Measurements from ENCODE around the gene SPRING1.
A peak's percentile ranks its signal among the peaks of the same experiment; 100 is the strongest.

SPRING1 gene

DNA sequence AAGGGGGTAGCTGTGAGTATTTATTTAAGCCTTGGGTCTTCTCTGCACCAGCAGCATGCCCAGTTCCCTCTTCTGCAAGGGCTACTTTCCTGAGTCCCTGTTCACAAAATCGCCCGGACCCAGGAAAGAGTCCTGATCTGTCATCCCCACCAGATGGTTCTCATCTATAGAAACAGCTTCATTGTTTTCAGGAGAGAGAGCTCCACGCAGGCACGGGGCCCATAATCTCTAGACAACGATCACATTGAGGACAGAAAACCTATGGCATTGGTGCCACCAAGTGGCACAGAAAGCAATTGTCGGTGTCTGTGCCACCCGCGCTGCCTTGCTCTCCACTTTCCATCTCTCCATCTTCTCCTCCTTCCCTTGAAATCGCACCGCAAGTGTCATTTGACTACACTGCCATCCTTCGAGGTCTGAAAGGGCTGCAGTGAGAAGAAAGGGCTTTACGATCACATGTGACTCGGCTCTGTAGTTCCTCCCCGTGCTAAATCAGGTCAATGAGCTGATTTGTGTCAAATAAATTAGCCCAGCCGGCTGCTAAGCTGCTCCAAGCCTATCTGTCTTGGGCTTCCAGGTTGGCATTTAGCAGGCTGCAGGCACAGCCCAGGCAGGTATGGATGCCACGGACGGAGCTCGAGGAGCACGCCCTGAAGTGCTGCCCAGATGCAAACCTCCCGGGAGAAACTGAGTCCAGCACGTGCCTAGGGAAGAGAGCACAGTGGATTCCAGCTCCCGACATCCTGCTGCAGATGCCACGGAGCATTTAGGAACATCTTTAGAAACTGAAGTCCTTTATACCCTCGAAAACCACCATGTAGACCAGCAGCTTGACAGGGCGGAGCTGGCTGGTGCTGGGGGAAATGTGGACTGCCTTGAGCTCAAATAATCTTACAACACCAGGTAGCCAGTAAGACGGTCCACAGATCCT is 28.8 kb downstream of the SPRING1 start:
- DNase-seq: peak; percentile 79

DNA sequence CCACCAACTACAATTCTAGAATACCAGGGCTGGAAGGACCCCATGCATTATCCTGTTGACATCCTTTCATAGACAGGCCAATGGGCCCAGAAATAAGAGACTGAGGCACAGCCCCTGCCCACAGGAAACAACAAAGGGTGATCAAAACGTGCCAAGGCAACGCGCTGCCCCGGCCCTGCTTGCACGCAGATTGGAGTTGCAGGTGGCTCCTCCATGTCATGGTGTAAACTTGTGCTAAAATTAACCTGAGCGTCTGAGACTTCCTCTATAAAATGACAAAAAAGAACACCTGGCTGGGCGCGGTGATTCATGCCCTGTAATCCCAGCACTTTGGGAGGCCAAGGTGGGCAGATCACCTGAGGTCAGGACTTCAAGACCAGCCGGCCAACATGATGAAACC is 30.1 kb downstream of the SPRING1 start:
- no peak for DNase-seq

DNA sequence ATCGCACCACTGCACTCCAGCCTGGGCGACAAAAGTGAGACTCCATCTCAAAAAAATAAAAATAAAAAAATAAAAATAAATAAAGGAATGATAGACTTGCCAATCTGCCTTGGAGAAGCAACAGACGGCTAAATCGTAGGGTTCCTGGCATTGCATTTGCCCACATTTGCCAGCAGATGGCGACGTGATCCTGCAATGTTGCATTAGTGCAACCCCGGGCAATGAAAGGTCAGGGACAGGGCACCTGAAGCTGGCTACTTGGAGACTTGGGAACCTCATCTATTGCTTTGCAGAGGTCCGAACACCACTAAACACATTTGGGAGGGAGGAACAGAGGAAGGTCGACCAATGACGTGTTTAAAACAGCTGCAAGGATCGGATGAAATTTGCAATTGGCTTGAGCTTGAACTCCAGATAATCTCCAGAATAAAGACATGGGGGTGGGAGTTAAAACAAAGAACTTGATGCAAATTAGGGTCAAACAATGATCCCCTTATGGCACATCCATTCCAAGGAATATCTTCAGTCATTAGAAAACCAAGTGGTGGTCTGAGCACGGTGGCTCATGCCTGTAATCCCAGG is 34.6 kb downstream of the SPRING1 start:
- peak; percentile 75 for DNase-seq

DNA sequence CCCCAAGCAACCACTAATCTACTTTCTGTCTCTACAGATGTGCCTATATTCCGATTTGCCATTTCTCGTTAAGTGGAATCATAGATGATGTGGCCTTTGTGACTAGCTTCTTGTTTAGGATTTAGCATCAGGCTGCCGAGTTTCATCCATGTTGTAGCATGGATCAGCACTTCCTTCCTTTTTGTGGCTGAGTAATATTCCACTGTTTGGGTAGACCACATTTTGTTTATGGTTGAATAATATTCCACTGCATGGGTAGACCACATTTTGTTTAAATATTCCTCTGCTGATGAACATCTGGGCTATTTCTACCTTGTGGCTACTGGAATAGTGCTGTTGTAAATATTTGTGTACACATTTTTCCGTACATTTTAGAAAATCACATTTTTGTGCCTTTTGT is 36.4 kb downstream of the SPRING1 start:
- no peak for DNase-seq

DNA sequence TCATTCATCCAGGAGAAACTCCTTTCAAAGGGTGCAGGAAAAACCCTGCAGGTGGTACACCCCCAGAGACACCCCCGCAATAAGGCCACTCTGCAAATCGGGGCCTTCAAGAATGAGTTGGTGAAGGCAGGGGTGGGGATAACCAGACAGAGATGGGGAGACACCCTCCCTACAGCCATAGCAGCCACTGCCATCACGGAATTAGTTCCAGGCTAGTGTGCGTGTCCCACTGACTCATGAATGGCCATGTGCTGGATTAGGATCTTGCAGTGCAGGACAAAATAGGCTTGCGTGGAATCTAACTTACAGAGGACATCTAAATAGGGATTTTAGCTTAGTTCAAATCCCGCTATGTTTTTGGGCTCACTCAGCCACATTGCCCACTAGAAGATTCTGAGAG is 37.8 kb downstream of the SPRING1 start:
- no peak for DNase-seq

DNA sequence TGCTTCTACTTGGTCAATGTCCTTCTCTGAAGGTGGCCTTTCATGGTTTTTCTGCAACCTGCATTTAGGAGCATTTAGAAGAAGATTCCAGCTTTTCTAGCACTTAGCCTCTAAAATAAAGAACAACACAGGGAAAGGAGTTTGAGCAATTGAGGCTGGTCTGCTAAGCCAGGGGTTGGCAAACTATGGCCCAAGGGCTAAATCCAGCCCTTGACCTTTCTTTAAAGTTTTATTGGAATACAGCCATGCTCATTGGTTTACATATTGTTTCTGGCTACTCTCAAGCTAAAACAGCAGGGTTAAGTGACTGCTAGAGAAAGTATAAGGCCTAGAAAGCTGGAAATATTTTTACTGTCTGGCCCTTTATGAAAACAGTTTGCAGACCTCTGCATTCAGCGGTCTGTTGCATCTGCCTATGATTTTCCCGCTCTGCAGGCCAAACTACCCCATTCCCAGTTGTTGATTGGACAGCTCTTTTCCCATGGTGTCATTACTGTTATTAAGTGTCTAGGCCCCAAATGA is 39.3 kb downstream of the SPRING1 start:
- DNase-seq: no peak

DNA sequence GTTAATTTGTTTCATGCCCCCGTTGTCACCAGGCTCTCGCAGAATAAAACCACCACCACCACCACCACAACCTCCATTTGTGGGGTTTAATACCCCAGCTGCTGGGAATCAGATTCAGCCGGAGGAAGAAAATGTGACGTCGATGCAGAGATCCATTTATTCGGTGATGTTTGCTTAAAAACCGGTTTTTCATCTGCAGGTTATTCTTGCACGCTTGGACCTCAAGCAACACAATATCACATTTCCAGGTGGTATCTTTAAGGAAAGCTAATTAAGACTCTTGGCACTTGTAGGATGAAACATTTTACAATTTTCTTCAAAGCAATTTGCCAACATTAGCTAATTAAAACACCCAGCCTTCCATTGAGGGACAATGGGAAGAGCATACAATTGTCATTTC is 39.8 kb downstream of the SPRING1 start:
- no peak for DNase-seq

DNA sequence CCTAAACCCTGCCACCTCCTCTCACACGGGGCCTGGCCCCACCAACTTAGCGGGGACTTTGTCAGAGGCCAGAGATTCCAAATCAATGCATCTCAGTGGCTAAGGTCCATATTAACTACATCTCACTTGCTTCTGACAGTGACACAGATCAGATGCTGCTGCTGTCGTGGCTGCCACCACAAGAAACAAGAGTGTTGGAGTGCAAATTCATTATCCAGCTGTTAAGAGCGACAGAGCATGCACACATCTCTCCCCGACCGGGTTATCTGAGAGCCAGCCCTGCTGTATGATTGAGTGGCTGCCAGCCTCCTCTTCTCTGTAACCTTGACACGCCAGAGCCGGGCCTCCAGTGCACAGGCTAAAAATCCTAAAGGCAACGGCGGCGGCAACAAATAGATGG is 40.2 kb downstream of the SPRING1 start:
- no peak for DNase-seq

DNA sequence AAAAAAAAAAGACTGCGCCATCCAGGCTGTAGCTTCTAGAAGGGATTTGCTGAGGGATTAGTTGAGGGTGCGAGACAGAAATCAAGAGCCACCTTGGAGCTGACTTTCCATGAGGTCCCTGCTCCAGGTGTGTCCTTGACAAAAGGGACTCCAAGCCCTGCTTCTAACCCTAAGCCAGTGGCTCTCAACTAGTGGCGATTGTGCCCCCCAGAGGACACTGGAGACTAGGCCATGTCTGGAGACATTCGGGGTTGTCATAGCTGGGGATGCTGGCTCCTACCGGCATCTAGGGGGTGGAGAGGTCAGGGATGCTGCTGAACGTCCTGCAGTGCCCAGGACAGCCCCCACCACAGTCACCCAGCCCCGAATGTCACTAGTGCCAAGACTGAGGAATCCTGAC is 40.6 kb downstream of the SPRING1 start:
- DNase-seq: no peak

DNA sequence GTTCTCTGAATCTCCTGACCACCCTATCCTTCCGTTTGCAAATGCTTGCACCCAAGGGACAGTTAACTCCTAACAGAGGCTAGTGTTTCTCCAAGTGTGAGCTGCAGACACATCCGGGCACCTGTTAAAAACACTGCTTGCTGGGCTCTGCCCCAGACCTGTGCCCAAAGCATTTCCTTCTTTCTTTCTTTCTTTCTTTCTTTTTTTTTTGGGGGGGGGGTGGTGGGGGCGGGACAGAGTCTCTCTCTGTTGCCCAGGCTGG is 42.5 kb downstream of the SPRING1 start:
- no peak for DNase-seq

DNA sequence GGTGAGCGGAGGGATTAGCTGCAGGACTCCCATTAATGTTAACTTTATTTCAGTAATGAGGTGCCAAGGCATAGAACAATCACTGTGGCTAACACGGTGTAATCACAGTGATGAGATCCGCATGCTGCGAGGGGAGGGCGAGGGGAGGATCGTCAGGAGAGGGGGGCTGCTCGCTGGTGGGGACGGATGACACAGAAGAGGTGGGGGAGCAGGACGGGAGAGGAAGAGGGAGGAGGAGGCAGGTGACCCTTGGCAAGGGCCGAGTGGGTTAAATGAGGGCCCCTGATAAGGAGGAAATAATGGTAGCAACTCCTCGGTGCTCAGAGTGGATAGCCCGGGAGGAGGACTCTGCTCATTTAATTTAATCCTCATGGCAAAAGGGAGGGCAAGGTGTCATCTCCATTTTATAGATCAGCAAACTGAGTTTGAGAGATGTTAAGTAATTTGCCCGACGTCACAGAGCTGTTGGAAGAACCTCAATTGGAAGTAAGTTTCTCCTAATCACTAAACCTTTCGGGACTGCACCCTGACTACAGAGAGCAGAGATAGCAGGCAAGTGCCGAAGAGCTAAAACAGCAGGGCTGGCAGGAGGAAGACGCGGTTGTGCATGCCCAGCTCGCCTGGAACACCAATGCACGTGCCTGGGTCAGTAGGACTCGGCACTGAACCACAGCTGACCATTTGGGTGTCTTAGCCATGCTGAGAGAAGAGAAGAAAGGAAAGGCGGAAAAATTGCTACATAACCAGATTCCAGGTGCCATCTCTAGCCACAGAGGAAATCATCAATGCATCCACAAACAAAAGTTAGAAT is 43.0 kb downstream of the SPRING1 start:
- no peak for DNase-seq

DNA sequence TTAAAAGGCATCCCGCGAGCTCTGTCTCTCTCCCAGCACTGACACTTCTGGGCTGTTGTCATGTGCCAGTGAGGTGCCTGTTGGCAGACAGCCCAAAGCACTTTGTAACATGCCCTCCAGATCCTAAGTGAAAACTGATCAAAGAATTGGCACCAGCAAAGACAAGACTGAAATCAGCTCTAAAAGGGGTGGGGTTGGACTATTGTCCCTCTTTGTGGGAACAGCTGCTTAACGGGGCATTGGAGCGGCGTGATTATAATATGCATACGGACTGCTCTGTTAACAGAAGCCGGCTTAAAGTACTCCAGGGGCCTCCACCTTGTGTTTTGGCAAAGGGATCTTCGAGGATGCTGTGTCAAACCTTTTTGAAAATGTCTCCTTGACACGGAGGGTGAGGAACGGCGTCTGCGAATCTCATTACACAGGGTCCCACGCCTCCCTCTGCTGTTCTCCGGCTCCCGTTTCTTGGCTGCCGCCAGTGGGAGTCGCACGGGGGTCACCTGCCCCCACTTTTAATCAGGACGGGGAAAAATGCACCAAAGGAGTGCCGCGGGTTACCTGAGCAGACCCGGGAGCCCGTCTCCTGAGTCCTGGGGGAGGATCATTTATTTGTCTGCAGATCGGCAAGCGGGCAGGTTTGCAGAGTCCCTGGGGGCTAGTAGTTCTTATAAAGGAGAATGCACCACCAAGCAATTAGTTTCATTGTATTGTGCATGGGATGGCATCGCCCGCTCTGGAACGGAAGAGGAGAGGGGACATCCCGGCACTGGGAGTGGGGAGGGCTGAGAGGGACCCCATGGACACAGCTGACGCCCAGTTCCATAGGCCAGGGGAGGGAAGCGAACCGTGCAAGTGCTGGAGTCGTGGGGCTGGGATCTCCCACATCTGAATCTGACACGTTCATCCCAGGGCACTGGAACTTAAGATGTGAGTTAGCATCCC is 44.3 kb downstream of the SPRING1 start:
- no peak for DNase-seq

DNA sequence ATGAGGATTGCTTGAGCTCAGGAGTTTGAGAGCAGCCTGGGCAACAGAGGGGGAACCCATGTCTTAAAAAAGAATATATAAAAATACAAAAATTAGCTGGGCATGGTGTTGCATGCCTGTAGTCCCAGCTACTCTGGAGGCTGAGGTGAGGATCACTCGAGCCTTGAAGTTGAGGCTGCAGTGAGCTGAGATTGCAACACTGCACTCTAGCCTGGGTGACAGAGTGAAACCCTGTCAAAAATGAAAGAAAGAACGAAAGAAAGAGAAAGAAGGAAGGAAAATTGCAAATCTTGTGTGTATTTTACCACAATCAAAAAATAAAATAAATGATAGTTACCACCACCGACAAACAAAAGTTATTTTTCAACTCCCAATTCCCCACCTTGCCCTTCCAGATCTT is 45.3 kb downstream of the SPRING1 start:
- DNase-seq: no peak

DNA sequence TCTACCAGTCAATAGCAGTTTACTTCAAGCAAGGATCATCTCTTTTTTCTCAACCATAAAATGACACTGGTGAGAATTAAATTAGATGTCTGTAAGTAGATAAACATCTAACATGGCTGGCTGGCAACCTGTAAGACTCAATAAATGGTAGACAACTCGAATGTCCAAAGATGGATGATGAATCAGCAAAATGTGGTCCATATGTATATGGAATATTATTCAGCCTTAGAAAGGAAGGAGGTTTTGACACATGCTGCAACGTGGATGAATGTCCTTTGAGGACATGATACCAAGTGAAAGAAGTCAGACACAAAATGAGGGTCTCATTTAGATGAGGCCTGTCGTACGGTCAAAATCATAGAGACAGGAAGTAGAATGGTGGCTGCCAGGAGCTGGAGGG is 46.2 kb downstream of the SPRING1 start:
- DNase-seq: no peak

DNA sequence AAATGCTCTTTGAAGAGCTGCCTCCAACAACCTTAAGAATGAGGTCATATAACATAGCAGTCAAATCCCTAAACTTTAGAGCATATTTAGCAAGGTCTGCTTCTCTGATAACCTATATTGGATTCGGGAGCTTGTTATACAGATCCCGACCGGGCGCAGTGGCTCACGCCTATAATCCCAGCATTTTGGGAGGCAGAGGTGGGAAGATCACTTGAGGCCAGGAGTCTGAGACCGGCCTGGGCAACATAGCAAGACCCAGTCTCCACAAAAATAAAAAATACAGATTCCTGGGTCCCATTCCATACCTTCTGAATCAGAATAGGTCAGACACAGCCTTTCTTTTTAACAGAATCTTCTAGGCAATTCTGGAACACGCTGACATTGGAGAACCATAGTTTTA is 46.7 kb downstream of the SPRING1 start:
- no peak for DNase-seq

DNA sequence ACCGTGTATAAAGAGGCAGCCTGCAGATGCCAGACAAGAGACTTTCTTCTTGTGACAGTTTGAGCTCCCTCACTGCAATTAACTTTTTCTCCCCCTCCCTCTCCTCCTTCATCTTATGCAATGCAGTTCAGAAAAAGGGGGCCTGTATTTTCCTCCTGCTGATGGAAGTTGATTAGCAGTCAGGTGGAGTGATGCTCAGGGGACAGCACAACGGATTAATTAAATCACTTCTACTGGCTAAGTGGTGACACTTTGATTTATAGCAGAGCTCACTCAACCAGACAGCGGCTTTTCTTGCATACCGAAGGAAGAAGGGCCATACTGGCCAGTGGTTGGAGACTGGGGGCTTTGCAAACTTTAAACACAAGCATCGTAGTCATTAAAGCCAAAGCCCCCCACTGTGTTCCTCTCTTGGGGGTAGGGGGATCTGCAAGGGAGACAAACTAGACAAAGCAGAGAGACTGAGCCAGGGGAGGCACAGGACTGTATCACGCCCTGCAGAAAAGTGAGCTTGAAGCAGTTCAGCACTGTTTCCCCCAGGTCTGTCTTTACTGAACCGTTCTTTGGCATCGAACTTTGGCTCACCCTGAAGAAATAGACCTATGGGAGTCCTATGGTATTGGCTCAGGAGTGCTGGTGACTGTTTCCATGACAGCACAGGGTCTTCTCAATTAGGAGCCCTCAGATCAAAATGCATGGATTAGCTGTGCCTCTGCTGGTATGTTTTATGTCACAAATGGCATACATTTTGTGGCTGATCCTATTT is 47.7 kb downstream of the SPRING1 start:
- no peak for DNase-seq

DNA sequence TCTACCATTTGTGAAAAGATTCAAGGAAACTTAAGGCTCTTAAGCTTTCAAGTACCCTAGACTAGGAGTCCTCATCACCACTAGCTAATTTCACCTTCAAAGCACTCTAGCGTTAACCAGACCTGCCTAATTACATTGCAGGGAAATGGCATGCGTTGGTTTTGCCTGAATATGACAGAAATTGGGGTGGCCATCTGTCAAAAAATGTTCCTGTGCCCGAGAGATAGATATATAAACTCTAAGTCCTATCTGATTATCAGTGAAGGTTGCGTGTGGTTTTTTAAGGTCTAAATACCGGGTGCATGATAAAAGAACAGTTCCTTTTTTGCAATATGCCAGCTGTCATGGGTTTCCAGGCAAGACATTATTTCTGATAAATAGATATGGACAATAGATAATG is 48.3 kb downstream of the SPRING1 start:
- DNase-seq: no peak
